Sigmoid colon (tissue), 7 donors: Measurements from ENCODE around the gene C6orf52. TPM values are rescaled to one million over a fixed set of nuclear protein-coding genes. Genes with fewer than 3 reads are reported as not detected.
"Not testable (repeated sequence)": the region's sequence is repeated elsewhere in the genome, so short reads cannot be mapped to it uniquely, and the experiment has no call there.

Experiments
- DNase-seq: peaks from one replicate; pipeline ENCODE4 v3.0.0-alpha.2; 2019
- H3K27ac ChIP-seq, 4 donors: fragments of 200-600 bp; sonication (generic); one replicate each; pipeline ENCODE4 v1.5.1; 2016 to 2019; ENCODE audit warnings: mild to moderate bottlenecking in 1 of 4
- H3K27me3 ChIP-seq, 3 donors: fragments of 200-600 bp; sonication (generic); one replicate each; pipeline ENCODE4 v1.5.1; 2019; ENCODE audit warnings: mild to moderate bottlenecking in 1 of 3
- H3K36me3 ChIP-seq, 4 donors: fragments of 200-600 bp; sonication (generic); one replicate each; pipeline ENCODE4 v1.5.1; 2016 to 2019
- H3K4me1 ChIP-seq, 4 donors: fragments of 200-600 bp; sonication (generic); one replicate each; pipeline ENCODE4 v1.5.1; 2017 to 2019
- H3K4me3 ChIP-seq, 4 donors: fragments of 200-600 bp; sonication (generic); one replicate each; pipeline ENCODE4 v1.5.1; 2017 to 2019; ENCODE audit warnings: mild to moderate bottlenecking in 2 of 4, moderate library complexity in 1 of 4
- H3K9me3 ChIP-seq, 4 donors: fragments of 200-600 bp in 3 of 4; sonication (generic) in 3 of 4; one replicate each; pipeline versions ENCODE4 v1.5.1 to v1.6.1; 2013 to 2019
- EP300 ChIP-seq, 4 donors: sonication (generic); formaldehyde crosslinking; IDR thresholded peaks; one replicate each; pipeline ENCODE4 v1.6.1; 2017; ENCODE audit warnings: antibody characterized with exemption in 4 of 4
- POLR2A ChIP-seq, 2 donors: fragments of 450-650 bp; IDR thresholded peaks; one replicate each; pipeline ENCODE4 v1.6.1; 2016; ENCODE audit warnings: antibody characterized with exemption in 2 of 2, mild to moderate bottlenecking in 2 of 2, moderate library complexity in 2 of 2
- POLR2AphosphoS5 ChIP-seq, 4 donors: sonication (generic); formaldehyde crosslinking; IDR thresholded peaks; one replicate each; pipeline ENCODE4 v1.6.1; 2017; ENCODE audit warnings: antibody characterized with exemption in 4 of 4
- WGBS, 2 donors: extraction: QIAGEN DNeasy Blood & Tissue Kit; methylation state at CpG; one replicate each; pipeline ENCODE4 v1.1.7; 2013; 5-methylcytosine and 5-hydroxymethylcytosine counted together
- intact Hi-C: fragments of 100-400 bp; cut with DNase I; formaldehyde crosslinking; loops from one replicate; pipeline ENCODE4 v1.15.1; 2023
- polyA plus RNA-seq, 3 donors: library from polyadenylated mRNA; stranded (reverse); fragments of 200-250 nt; gene quantifications; one replicate each; pipeline ENCODE4 v1.2.3, GENCODE V29; 2013
- total RNA-seq, 4 donors: library from RNA; depleted of rRNA; stranded (reverse); fragments of >200 nt; gene quantifications; one replicate each; pipeline ENCODE4 v1.1.0, GENCODE V29; 2016
- TF ChIP-seq, protein P1 (sequence below), 4 experiments: fragments of 450-650 bp in 3 of 4; fragments of 200-600 bp in 1 of 4; IDR thresholded peaks; one replicate each; pipeline ENCODE4 v1.5.1; 2016 to 2019; ENCODE audit warnings: antibody characterized with exemption in 4 of 4, mild to moderate bottlenecking in 3 of 4, moderate library complexity in 2 of 4
- donor health status: healthy with polysubstance abuse.
- donor health status: Bipolar disorder and iron deficiency.
- donor health status: healthy.

The C6orf52 gene
- total and polyA plus RNA-seq, 7 donors = 1.3 TPM; not detected in 6

DNA sequence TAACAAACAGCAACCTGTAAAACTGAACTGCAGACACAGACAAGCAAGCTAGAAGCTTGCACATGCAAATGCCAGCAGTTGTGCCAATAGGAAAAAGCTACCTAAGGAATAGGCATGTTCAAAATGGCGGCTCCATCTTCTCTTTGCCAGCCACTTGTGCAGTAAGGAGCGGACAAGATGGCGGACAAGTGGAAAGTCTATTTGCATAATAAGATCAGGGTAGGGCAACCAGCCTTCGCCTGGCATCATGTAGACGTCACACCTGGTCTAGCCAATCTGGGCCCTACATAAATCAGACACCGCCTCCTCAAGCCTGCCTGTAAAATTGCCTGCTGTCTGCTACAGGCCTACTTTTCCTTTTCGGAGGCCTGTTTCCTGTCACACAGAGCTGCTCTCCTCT, 18.0 kb downstream of the C6orf52 start:
- Histone ChIP-seq H3K4me1 (no peaks in the 10 kb centered on the region), H3K36me3 (no peaks in the 10 kb centered on the region), H3K27me3 (no peaks in the 10 kb centered on the region), H3K4me3 (no peak overlapping the region), H3K27ac (no peak overlapping the region), H3K9me3 (no peaks in the 10 kb centered on the region)
- WGBS, 2 donors = 96% methylated on average over 7 of the region's 7 CpGs
- no peak for DNase-seq
- intact Hi-C loops = no loop called here
- no peak for TF ChIP-seq POLR2AphosphoS5 (IDR thresholded peaks at IDR 0.05)
- TF ChIP-seq EP300 (IDR thresholded peaks at IDR 0.05) = no peak
- TF ChIP-seq, protein P1, sequence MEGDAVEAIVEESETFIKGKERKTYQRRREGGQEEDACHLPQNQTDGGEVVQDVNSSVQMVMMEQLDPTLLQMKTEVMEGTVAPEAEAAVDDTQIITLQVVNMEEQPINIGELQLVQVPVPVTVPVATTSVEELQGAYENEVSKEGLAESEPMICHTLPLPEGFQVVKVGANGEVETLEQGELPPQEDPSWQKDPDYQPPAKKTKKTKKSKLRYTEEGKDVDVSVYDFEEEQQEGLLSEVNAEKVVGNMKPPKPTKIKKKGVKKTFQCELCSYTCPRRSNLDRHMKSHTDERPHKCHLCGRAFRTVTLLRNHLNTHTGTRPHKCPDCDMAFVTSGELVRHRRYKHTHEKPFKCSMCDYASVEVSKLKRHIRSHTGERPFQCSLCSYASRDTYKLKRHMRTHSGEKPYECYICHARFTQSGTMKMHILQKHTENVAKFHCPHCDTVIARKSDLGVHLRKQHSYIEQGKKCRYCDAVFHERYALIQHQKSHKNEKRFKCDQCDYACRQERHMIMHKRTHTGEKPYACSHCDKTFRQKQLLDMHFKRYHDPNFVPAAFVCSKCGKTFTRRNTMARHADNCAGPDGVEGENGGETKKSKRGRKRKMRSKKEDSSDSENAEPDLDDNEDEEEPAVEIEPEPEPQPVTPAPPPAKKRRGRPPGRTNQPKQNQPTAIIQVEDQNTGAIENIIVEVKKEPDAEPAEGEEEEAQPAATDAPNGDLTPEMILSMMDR (IDR thresholded peaks at IDR 0.05) = no peak
- TF ChIP-seq POLR2A (IDR thresholded peaks at IDR 0.05) = no peak

DNA sequence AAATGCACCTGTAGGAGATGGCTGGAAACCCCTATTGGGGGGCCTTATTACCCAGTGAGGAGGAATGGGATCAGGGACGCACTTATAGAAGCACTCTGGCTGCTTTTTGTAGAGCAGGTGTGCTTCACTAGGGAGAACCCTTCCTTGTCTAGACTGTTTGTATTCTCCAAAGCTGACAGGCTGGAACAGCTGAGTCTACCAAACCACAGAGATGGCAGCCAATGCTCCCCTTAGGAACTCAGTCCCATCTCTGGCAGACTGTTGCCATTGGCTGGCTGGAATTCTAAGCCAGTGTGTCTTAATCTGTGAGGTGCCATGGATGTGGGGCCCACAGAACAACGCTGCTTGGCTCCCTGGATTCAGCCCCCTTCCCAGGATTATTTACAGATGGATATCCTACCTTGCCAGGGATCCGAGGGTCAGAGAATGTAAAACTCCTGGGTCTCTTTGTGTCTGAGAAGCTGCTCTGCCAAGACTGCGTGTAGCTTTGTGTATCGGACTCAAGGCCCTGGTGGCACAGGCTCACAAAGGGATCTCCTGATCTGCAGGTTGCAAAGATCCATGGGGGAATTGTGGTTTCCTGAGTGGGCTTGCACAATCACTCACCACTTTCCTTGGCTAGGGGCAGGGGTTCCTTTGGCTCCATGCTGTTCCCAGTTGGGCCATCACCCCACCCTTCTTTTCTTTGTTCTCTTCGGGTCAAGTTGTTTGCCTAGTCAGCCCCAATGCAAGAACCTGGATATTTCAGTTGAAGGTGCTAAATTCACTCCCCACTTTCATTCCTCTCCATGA, 26.1 kb downstream of the C6orf52 start:
- no peaks in the 10 kb centered on the region for H3K4me1 ChIP-seq
- H3K36me3 ChIP-seq = no peaks in the 10 kb centered on the region
- WGBS, 2 donors = 85 to 89% methylated on average over 6 of the region's 6 CpGs
- H3K27me3 ChIP-seq = no peaks in the 10 kb centered on the region
- no peak overlapping the region for H3K27ac ChIP-seq
- no peak for DNase-seq
- TF ChIP-seq, protein P1 (IDR thresholded peaks at IDR 0.05) = no peak
- TF ChIP-seq POLR2A (IDR thresholded peaks at IDR 0.05) = no peak
- no peak for TF ChIP-seq EP300 (IDR thresholded peaks at IDR 0.05)
- TF ChIP-seq POLR2AphosphoS5 (IDR thresholded peaks at IDR 0.05) = no peak
- H3K4me3 ChIP-seq = no peak overlapping the region
- intact Hi-C loops = no loop called here
- no peaks in the 10 kb centered on the region for H3K9me3 ChIP-seq

DNA sequence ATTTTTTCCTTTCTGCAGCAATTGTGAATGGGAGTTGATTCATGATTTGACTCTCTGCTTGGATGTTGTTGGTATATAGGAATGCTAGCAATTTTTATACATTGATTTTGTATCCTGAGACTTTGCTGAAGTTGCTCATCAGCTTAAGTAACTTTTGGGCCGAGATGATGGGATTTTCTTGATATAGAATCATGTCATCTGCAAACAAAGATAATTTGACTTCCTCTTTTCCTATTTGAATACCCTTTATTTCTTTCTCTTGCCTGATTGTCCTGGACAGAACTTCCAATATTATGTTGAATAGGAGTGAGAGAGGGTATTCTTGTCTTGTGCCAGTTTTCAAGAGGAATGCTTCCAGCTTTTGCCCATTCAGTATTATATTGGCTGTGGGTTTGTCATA, 28.8 kb downstream of the C6orf52 start:
- H3K4me3 ChIP-seq, H3K27me3 ChIP-seq, H3K9me3 ChIP-seq, intact Hi-C loops, DNase-seq, H3K4me1 ChIP-seq, H3K36me3 ChIP-seq, H3K27ac ChIP-seq: not testable (repeated sequence)
- WGBS, 2 donors = 45 to 47% methylated on average over 1 of the region's 1 CpG

DNA sequence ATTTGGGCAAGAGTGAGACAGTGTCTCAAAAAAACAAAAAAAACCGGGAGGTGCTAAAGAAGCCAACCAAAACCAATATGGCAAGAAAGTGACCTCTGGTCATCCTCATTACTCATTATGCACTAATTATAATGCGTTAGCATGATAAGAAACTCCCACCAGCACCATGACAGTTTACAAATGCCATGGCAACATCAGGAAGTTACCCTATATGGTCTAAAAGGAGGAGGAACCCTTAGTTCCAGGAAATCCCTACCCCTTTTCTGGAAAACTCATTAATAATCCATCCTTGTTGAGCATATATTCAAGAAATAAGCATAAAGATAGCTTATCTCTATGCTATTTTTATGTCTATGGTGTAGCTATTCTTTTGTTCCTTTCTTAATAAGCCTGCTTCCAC, 31.7 kb downstream of the C6orf52 start:
- Histone ChIP-seq H3K9me3 (no peaks in the 10 kb centered on the region), H3K36me3 (no peaks in the 10 kb centered on the region), H3K4me1 (no peaks in the 10 kb centered on the region), H3K4me3 (no peak overlapping the region), H3K27me3 (no peaks in the 10 kb centered on the region), H3K27ac (no peak overlapping the region)
- 84 to 97% methylated on average over 2 of the region's 2 CpGs for WGBS, 2 donors
- TF ChIP-seq POLR2AphosphoS5 (IDR thresholded peaks at IDR 0.05) = no peak
- TF ChIP-seq, protein P1 (IDR thresholded peaks at IDR 0.05) = no peak
- TF ChIP-seq POLR2A (IDR thresholded peaks at IDR 0.05) = no peak
- no peak for TF ChIP-seq EP300 (IDR thresholded peaks at IDR 0.05)
- intact Hi-C loops = no loop called here
- DNase-seq = no peak

DNA sequence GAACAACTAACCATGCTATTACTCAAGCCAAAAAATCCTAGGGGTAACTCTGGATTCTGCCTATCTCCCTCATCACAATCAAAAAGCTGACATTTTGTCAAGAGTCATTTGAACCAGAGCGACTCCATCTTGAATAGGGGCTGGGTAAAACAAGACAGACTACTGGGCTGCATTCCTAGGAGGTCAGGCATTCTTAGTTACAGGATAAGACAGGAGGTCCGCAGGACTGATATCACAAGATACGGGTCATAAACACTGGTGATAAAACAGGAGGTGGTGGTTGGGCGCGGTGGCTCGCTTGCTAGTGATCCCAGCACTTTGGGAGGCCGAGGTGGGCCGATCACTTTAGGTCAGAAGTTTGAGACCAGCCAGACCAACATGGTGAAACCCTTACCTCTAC, 32.2 kb downstream of the C6orf52 start:
- Histone ChIP-seq H3K9me3 (no peaks in the 10 kb centered on the region), H3K4me1 (no peaks in the 10 kb centered on the region), H3K36me3 (no peaks in the 10 kb centered on the region), H3K27me3 (no peaks in the 10 kb centered on the region), H3K4me3 (no peak overlapping the region), H3K27ac (no peak overlapping the region)
- no peak for DNase-seq
- intact Hi-C loops = no loop called here
- TF ChIP-seq EP300 (IDR thresholded peaks at IDR 0.05) = no peak
- TF ChIP-seq, protein P1 (IDR thresholded peaks at IDR 0.05) = no peak
- no peak for TF ChIP-seq POLR2A (IDR thresholded peaks at IDR 0.05)
- TF ChIP-seq POLR2AphosphoS5 (IDR thresholded peaks at IDR 0.05) = no peak
- WGBS, 2 donors = 81 to 95% methylated on average over 8 of the region's 8 CpGs

DNA sequence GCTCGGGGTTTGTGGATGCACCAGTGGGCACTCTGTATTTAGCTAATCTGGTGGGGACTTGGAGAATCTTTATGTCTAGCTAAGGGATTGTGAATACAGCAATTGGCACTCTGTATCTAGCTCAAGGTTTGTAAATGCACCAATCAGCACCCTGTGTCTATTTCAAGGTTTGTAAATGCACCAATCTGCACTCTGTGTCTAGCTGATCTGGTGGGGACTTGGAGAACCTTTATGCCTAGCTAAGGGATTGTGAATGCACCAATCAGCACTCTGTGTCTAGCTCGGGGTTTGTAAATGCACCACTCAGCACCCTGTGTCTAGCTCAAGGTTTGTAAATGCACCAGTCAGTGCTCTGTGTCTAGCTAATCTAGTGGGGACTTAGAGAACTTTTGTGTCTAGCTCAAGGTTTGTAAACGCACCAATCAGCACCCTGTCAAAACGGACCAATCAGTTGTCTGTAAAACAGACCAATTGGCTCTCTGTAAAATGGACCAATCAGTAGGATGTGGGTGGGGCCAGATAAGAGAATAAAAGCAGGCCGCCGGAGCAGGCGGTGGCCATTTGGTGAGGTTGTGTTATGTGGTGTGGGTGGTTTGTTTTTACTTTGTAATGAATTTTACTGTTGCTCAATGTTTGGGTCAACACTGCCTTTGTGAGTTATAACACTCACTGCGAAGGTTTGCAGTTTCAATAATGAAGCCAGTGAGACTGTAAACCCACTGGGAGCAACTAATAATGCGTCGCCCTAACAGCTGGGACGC, 33.8 kb downstream of the C6orf52 start:
- H3K36me3 ChIP-seq, H3K27ac ChIP-seq, H3K9me3 ChIP-seq, H3K4me1 ChIP-seq, H3K27me3 ChIP-seq, intact Hi-C loops, DNase-seq: not testable (repeated sequence)
- WGBS, 2 donors = 88 to 96% methylated on average over 11 of the region's 11 CpGs
- H3K4me3 ChIP-seq = peak overlapping the region in 1 of 4 donors; percentile 37
